ENCODE measurements around the gene FGFR4.

- TF ChIP-seq CTCF (optimal IDR thresholded peaks at IDR 0.05 in 1 of 3, IDR thresholded peaks at IDR 0.05 in 1 of 3, conservative IDR thresholded peaks at IDR 0.05 in 1 of 3; ENCODE audit: extremely low read depth in 1 of 3, insufficient read depth in 2 of 3, low read length in 3 of 3) (no peak), EZH2 (IDR thresholded peaks at IDR 0.05; ENCODE audit: low read length) (no peak)
These were observed 54.8 kb downstream of the FGFR4 start for GRCh38 chr5:177141496-177141895.
